Tibial artery (tissue), 4 donors: ENCODE data around the gene C19orf53.
"Not testable (repeated sequence)": the region's sequence is repeated elsewhere in the genome, so short reads cannot be mapped to it uniquely, and the experiment has no call there.

Source experiments
- DNase-seq, 2 donors: peaks; one replicate each; pipeline ENCODE4 v3.0.0-alpha.2; 2019
- H3K27ac ChIP-seq, 2 donors: fragments of 200-600 bp; sonication (generic) in 1 of 2; 1 replicate in 1 of 2; 2 replicates in 1 of 2; pipeline ENCODE4 v1.5.1; 2018 to 2019; ENCODE audit warnings: mild to moderate bottlenecking in 1 of 2
- H3K27me3 ChIP-seq, 2 donors: fragments of 200-600 bp; sonication (generic) in 1 of 2; one replicate each; pipeline versions ENCODE4 v1.5.1 to v1.6.0; 2016 to 2019
- H3K36me3 ChIP-seq, 3 donors: fragments of 200-600 bp; sonication (generic) in 2 of 3; one replicate each; pipeline ENCODE4 v1.5.1; 2016 to 2019; ENCODE audit warnings: mild to moderate bottlenecking in 2 of 3
- H3K4me1 ChIP-seq, 4 donors: fragments of 200-600 bp; sonication (generic) in 2 of 4; 1 replicate in 3 of 4; 2 replicates in 1 of 4; pipeline ENCODE4 v1.5.1; 2016 to 2019
- H3K4me3 ChIP-seq, 2 donors: fragments of 200-600 bp; sonication (generic) in 1 of 2; 1 replicate in 1 of 2; 2 replicates in 1 of 2; pipeline ENCODE4 v1.5.1; 2018 to 2019; ENCODE audit warnings: mild to moderate bottlenecking in 2 of 2
- H3K9me3 ChIP-seq, 3 donors: fragments of 200-600 bp; sonication (generic) in 1 of 3; one replicate each; pipeline ENCODE4 v1.5.1; 2016 to 2019
- intact Hi-C: fragments of 100-400 bp; cut with DNase I; formaldehyde crosslinking; loops from one replicate; pipeline ENCODE4 v1.15.0; 2023; ENCODE audit warnings: low total_unique reads
- TF ChIP-seq, protein P1 (sequence below), 2 experiments: fragments of 200-600 bp in 1 of 2; fragments of 450-650 bp in 1 of 2; IDR thresholded peaks; one replicate each; pipeline ENCODE4 v1.5.1; 2017 to 2019; ENCODE audit warnings: antibody characterized with exemption in 2 of 2, mild to moderate bottlenecking in 1 of 2, moderate library complexity in 1 of 2

The C19orf53 gene

DNA sequence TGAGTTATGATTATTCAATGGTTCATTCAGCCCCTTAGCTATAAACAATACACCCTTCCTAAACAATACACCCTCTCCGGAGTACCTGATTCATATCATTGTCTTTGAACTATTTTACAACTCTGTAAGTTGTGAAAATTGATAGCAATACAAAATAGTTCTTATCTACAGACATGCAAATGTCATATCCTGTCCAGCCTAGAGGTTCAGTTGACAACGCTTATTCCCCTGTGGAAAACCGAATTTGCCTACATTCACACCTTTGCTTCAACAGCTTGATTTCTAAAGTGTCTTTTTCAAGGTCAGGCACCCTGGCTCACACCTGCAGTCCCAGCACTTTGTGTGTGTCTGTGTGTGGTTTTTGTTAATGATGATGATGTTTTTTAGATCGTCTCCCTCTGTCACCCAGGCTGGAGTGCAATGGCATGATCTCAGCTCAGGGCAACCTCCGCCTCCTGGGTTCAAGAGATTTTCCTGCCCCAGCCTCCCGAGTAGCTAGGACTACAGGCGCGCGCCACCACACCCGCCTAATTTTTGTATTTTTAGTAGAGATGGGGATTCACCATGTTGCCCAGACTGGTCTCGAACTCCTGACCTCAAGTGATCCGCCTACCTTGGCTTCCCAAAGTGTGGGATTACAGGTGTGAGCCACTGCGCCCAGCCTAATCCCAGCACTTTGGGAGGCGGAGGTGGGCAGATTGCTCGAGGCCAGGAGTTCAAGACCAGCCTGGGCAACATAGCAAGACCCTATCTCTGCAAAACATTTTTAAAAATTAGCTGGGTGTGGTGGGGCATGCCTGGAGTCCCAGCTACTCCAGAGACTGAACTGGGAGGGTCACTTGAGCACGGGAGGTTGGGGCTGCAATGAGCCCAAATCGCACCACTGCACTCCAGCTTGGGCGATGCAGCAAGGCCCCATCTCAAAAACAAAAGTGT is 9.6 kb downstream of the C19orf53 start:
- no peak for DNase-seq
- Histone ChIP-seq H3K27ac (peak overlapping the region; percentile 63 to 92), H3K27me3 (no peaks in the 10 kb centered on the region), H3K9me3 (no peaks in the 10 kb centered on the region), H3K4me3 (no peak overlapping the region), H3K4me1 (peaks cover 5 to 54% (median 30%) of the 10 kb centered on the region in 4 donors), H3K36me3 (peaks cover 2 to 12% (median 11%) of the 10 kb centered on the region in 3 donors)
- intact Hi-C loops, result loop anchor here (2.0 to 10.0 kb wide), 2 partner anchors 79 to 291 kb away; partner anchors contain the start of gene MISP3
- TF ChIP-seq, protein P1, sequence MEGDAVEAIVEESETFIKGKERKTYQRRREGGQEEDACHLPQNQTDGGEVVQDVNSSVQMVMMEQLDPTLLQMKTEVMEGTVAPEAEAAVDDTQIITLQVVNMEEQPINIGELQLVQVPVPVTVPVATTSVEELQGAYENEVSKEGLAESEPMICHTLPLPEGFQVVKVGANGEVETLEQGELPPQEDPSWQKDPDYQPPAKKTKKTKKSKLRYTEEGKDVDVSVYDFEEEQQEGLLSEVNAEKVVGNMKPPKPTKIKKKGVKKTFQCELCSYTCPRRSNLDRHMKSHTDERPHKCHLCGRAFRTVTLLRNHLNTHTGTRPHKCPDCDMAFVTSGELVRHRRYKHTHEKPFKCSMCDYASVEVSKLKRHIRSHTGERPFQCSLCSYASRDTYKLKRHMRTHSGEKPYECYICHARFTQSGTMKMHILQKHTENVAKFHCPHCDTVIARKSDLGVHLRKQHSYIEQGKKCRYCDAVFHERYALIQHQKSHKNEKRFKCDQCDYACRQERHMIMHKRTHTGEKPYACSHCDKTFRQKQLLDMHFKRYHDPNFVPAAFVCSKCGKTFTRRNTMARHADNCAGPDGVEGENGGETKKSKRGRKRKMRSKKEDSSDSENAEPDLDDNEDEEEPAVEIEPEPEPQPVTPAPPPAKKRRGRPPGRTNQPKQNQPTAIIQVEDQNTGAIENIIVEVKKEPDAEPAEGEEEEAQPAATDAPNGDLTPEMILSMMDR (IDR thresholded peaks at IDR 0.05), result no peak

DNA sequence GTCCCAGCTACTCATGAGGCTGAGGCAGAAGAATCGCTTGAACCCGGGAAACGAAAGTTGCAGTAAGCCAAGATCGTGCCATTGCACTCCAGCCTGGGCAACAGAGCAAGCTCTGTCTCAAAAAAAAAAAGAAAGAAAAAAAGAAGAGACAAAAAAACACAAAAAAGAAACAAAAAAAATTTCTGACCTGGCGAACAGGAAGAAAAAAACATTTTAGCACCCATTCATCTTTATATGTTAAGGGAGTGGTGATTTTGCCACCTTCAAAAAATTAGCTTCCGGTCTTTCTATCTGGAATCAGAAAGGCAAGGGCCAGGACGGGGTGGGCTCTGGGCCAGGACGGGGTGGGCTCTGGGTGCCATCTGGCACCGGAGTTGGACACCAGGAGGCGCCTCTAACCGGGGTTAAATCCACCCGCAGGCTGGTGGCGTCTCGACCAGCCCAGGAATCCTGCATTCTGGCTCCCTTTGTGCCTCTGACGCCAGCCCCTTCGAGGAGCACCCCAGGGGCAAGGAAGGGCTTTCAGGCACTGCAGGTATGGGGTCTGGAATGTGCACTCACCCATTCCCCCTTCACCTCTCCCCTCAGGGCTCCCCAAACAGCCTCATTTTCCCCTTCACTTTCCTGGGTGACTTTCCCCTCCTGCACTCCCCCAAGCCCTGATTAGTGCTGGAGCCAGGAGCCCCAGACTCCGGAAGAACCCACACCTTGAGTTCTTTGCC is 10.6 kb downstream of the C19orf53 start:
- H3K4me3 ChIP-seq, result no peak overlapping the region
- TF ChIP-seq, protein P1 (IDR thresholded peaks at IDR 0.05), result peak; percentile 69 to 72
- DNase-seq, result peak; percentile 72 to 91
- no peaks in the 10 kb centered on the region for H3K9me3 ChIP-seq
- H3K27me3 ChIP-seq, result no peaks in the 10 kb centered on the region
- peaks cover 0 to 1% (median under 1%) of the 10 kb centered on the region in 3 donors for H3K36me3 ChIP-seq
- intact Hi-C loops, result loop anchor here (2.0 to 10.0 kb wide), 2 partner anchors 78 to 290 kb away; partner anchors contain the start of gene MISP3
- peaks cover 5 to 63% (median 37%) of the 10 kb centered on the region in 4 donors for H3K4me1 ChIP-seq
- peak overlapping the region; percentile 63 to 92 for H3K27ac ChIP-seq

DNA sequence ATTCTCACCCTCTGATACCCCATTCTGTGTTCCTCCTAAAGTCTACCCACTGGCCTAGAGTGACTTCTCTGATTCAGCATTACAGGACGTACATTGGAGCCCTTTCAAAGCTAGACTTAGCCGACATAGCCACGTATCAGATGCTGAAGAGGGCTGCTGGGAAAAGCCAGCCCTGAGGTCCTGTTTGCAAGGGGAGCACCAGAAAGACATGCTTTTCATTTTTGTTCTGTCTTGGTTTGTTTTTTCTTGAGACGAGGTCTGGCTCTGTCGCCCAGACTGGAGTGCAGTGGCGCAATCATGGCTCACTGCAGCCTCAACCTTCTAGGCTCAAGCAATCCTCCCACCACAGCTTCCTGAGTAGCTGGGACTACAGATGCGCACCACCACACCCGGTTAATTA is 14.7 kb downstream of the C19orf53 start:
- peak; percentile 58 to 77 for DNase-seq
- Histone ChIP-seq H3K27me3 (no peaks in the 10 kb centered on the region), H3K4me3 (no peak overlapping the region), H3K4me1 (peaks cover 0 to 57% (median 29%) of the 10 kb centered on the region in 4 donors), H3K36me3 (no peaks in the 10 kb centered on the region), H3K27ac (peak overlapping the region; percentile 86 to 92), H3K9me3 (no peaks in the 10 kb centered on the region)
- intact Hi-C loops, result loop anchor here (10.0 kb wide), 1 partner anchor 286 kb away; the partner anchor contains the start of gene MISP3
- TF ChIP-seq, protein P1 (IDR thresholded peaks at IDR 0.05), result no peak

DNA sequence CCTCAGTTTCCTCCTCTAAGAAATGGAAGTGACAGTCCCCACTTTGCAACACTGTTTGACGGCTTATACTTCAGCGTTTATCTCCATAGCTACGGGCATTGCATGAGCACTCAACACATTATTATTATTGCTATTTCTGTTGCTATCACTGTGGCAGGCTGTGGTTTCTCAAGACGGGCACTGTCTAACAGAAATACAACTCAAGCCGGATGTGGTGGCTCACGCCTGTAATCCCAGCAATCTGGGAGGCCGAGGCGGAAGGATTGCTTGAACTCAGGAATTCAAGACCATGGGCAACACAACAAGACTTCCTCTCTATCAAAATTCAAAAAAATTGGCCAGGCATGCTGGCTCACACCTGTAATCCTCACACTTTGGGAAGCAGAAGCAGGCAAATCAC is 16.1 kb downstream of the C19orf53 start:
- DNase-seq, result no peak

DNA sequence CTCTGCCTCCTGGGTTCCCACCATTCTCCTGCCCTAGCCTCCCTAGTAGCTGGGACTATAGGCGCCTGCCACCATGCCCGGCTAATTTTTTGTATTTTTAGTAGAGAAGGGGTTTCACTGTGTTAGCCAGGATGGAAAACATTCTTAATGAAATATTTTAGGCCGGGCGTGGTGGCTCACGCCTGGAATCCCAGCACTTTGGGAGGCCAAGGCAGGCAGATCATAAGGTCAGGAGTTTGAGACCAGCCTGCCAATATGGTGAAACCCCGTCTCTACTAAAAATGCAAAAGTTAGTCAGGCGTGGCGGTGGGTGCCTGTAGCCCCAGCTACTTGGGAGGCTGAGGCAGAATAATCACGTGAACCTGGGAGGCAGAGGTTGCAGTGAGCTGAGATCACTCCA is 19.1 kb downstream of the C19orf53 start:
- Histone ChIP-seq H3K27ac (peak overlapping the region; percentile 88), H3K4me1 (peaks cover 0 to 62% (median 46%) of the 10 kb centered on the region in 4 donors)
- H3K36me3 ChIP-seq, DNase-seq, intact Hi-C loops, H3K27me3 ChIP-seq, H3K4me3 ChIP-seq, H3K9me3 ChIP-seq: not testable (repeated sequence)

More for the DNA sequence above, 16.1 kb downstream of the C19orf53 start:
- no peaks in the 10 kb centered on the region for H3K27me3 ChIP-seq
- TF ChIP-seq, protein P1 (IDR thresholded peaks at IDR 0.05), result no peak
- no peaks in the 10 kb centered on the region for H3K36me3 ChIP-seq
- H3K4me1 ChIP-seq, result peaks cover 0 to 53% (median 32%) of the 10 kb centered on the region in 4 donors
- H3K27ac ChIP-seq, result peak overlapping the region in 1 of 2 donors; percentile 92
- no peak overlapping the region for H3K4me3 ChIP-seq
- intact Hi-C loops, result no loop called here
- no peaks in the 10 kb centered on the region for H3K9me3 ChIP-seq
